HL-60 (cell line): ENCODE measurements around the gene CXCL8.

Experiments used
- DNase-seq, 2 experiments: peaks; one replicate each; pipeline ENCODE4 v3.0.0-alpha.2; 2010 to 2020; ENCODE audit warnings: low read depth in 1 of 2, low spot score in 1 of 2
- H3K27ac ChIP-seq: fragments of 250-450 bp; sonication (Bioruptor Pico); replicated peaks from 2 replicates; pipeline ENCODE4 v1.5.1; 2020; ENCODE audit warnings: mild to moderate bottlenecking, moderate library complexity
- H3K27me3 ChIP-seq: fragments of 250-450 bp; sonication (Bioruptor Pico); 2 replicates; pipeline ENCODE4 v1.5.1; 2021; ENCODE audit warnings: mild to moderate bottlenecking, moderate library complexity; ENCODE audit not compliant: insufficient read depth, poor library complexity, severe bottlenecking
- H3K4me3 ChIP-seq: replicated peaks from 2 replicates; pipeline ENCODE4 v1.5.1; 2011; ENCODE audit warnings: mild to moderate bottlenecking, control low read depth, low read length; ENCODE audit not compliant: insufficient read depth
- CTCF ChIP-seq: IDR thresholded peaks from one replicate; pipeline ENCODE4 v1.5.1; 2011; ENCODE audit warnings: low read length, control low read depth, inconsistent platforms; ENCODE audit not compliant: insufficient read depth
- GABPA ChIP-seq: IDR thresholded peaks from 2 replicates; pipeline ENCODE4 v1.6.1; 2012; ENCODE audit warnings: low read depth
- POLR2AphosphoS5 ChIP-seq: IDR thresholded peaks from 2 replicates; pipeline ENCODE4 v1.6.1; 2012; ENCODE audit warnings: low read depth
- REST ChIP-seq: IDR thresholded peaks from 2 replicates; pipeline ENCODE4 v1.6.1; 2012; ENCODE audit warnings: low read depth; ENCODE audit not compliant: insufficient replicate concordance
- SPI1 ChIP-seq: IDR thresholded peaks from 2 replicates; pipeline ENCODE4 v1.6.1; 2012; ENCODE audit warnings: low read depth, mild to moderate bottlenecking, borderline replicate concordance

Gene CXCL8

DNA sequence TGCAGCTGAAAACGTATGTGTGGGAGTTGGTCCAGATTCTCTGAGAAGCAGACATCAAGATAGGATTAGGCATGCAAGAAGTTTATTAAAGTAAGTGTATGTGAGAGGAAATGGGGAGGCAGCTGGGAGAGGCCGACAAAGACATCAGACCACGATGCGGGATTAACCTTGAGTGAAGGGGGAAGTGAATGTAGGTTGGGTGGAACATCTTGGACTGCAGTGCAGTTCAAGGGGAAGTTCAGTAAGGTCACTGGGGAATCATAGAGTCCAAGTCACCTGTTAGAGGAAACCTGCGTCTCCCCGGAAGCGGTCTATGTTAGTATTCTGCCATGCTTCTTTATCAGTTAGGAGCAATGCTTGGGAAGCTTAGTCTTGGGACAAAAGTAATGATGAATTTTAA, 22.0 kb downstream of the CXCL8 start:
- DNase-seq = peak; percentile 70 to 77
- H3K27me3 ChIP-seq = no peaks in the 10 kb centered on the region
- no peak for TF ChIP-seq REST
- TF ChIP-seq CTCF = no peak
- peak; percentile 92 for TF ChIP-seq SPI1
- no peak for TF ChIP-seq GABPA
- TF ChIP-seq POLR2AphosphoS5 = peak; percentile 70

DNA sequence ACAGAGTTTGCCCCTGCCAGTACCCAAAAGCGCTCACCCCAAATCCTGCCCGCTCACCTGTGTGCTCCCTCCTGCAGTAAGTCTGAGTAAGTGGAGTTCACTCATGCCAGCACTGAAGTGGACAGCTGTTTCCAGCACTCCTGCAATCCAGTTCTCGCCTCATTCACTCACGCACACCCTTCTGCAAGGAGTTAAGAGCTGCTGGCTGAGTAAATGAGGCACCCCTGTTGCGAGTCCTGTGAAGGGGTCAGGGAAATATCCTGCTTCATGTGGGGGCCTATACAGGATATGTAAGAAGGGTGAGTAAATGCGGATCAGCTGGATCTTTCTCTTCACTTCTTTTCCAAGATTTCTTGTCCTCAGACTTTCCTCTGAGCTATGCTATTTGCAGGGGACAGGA, 23.5 kb downstream of the CXCL8 start:
- Histone ChIP-seq H3K27ac (no peak overlapping the region), H3K4me3 (no peak overlapping the region), H3K27me3 (no peaks in the 10 kb centered on the region)
- TF ChIP-seq GABPA (no peak), POLR2AphosphoS5 (no peak), SPI1 (no peak), CTCF (no peak), REST (no peak)
- no peak for DNase-seq

More for the DNA sequence above, 22.0 kb downstream of the CXCL8 start:
- Histone ChIP-seq H3K4me3 (no peak overlapping the region), H3K27ac (peak overlapping the region; percentile 36)

- no peaks in the 10 kb centered on the region for H3K27me3 ChIP-seq
- H3K27ac ChIP-seq = no peak overlapping the region
- no peak overlapping the region for H3K4me3 ChIP-seq
- DNase-seq = no peak
- no peak for TF ChIP-seq REST
- TF ChIP-seq CTCF = no peak
- no peak for TF ChIP-seq GABPA
- TF ChIP-seq SPI1 = no peak
- TF ChIP-seq POLR2AphosphoS5 = no peak
Measured at GRCh38 chr4:73764513-73764912, 24.1 kb downstream of the CXCL8 start.
